HepG2 (cell line): ENCODE results near the gene CAMTA1. TPM values are rescaled to one million over a fixed set of nuclear protein-coding genes. Genes with fewer than 3 reads are reported as not detected.

Experiments
- ATAC-seq: fragments of 200-7000 bp; cut with Tn5 transposase; 3 replicates; pipeline ENCODE4 v1.9.1; 2020; ENCODE audit warnings: mild to moderate bottlenecking, moderate library complexity
- BruUV-seq: library from RNA; stranded (reverse); fragments of 400-500 nt; replicated peaks from 2 replicates; lab custom pipeline; 2021; lab: Mats Ljungman, UMichigan
- CTCF ChIA-PET: fragments of 300-600 bp; formaldehyde crosslinking; extraction: SDS; loops from one replicate; lab custom pipeline; 2021; ENCODE audit warnings: low total read pairs, inconsistent platforms, low intra/inter-chr PET ratio; lab: Yijun Ruan, JAX
- POLR2A ChIA-PET: fragments of 350-600 bp; sonication (Branson Sonifier 250); formaldehyde crosslinking; loops from one replicate; lab custom pipeline; 2020; ENCODE audit warnings: antibody characterized with exemption, inconsistent platforms; lab: Yijun Ruan, JAX
- DNase-seq: peaks from one replicate; pipeline ENCODE4 v3.0.0-alpha.2; 2015; ENCODE audit warnings: low spot score
- FAIRE-seq: peaks from 3 replicates; lab custom pipeline; 2011; peaks lifted over from hg19 to GRCh38; lab: Jason Lieb, UNC
- H2AFZ ChIP-seq: one replicate; pipeline ENCODE4 v1.6.1; 2011; ENCODE audit warnings: low read length, inconsistent platforms
- H3K27ac ChIP-seq: fragments of 300-600 bp; 3 replicates; pipeline ENCODE4 v1.8.0; 2011; ENCODE audit warnings: mixed run types, mild to moderate bottlenecking, mixed read lengths, low read length, inconsistent platforms; ENCODE audit not compliant: insufficient read depth; ENCODE audit errors: extremely low read length
- H3K27me3 ChIP-seq, 2 experiments: fragments of 200-600 bp in 1 of 2; 2 replicates in 1 of 2; 3 replicates in 1 of 2; pipeline versions ENCODE4 v1.6.0 to v1.8.0; 2011; ENCODE audit warnings: low read length in 2 of 2, mild to moderate bottlenecking in 2 of 2, moderate library complexity in 2 of 2, inconsistent platforms in 1 of 2; ENCODE audit not compliant: insufficient read depth in 2 of 2, control insufficient read depth in 1 of 2
- H3K36me3 ChIP-seq, 2 experiments: fragments of 200-600 bp in 1 of 2; replicated peaks in 1 of 2; 2 replicates in 1 of 2; 3 replicates in 1 of 2; pipeline versions ENCODE4 v1.5.1 to v1.8.0; 2011; ENCODE audit warnings: low read length in 2 of 2, inconsistent platforms in 1 of 2; ENCODE audit not compliant: insufficient read depth in 2 of 2, control insufficient read depth in 1 of 2
- H3K4me1 ChIP-seq: 2 replicates; pipeline ENCODE4 v1.5.1; 2012; ENCODE audit warnings: low read length, inconsistent platforms; ENCODE audit not compliant: insufficient read depth
- H3K4me2 ChIP-seq: 2 replicates; pipeline ENCODE4 v1.6.0; 2011; ENCODE audit warnings: low read depth, low read length, inconsistent platforms
- H3K4me3 ChIP-seq, 3 experiments: fragments of 200-600 bp in 1 of 3; sonication (generic), shearing (Covaris generic) in 1 of 3; replicated peaks in 1 of 3; 2 replicates each; pipeline ENCODE4 v1.5.1; 2011 to 2016; ENCODE audit warnings: low read length in 3 of 3, inconsistent platforms in 2 of 3, low read depth in 2 of 3, mild to moderate bottlenecking in 2 of 3, control low read depth in 1 of 3, mixed read lengths in 1 of 3; ENCODE audit not compliant: insufficient read depth in 1 of 3
- H3K79me2 ChIP-seq: one replicate; pipeline ENCODE4 v1.6.1; 2011; ENCODE audit warnings: low read length, inconsistent platforms; ENCODE audit not compliant: insufficient read depth
- H3K9ac ChIP-seq: 2 replicates; pipeline ENCODE4 v1.6.0; 2011; ENCODE audit warnings: mild to moderate bottlenecking, low read depth, low read length, inconsistent platforms; ENCODE audit not compliant: insufficient read depth
- H3K9me3 ChIP-seq: 2 replicates; pipeline ENCODE4 v1.5.1; 2012; ENCODE audit warnings: mild to moderate bottlenecking, low read length
- H4K20me1 ChIP-seq: 2 replicates; pipeline ENCODE4 v1.6.0; 2011; ENCODE audit warnings: inconsistent platforms, mild to moderate bottlenecking, low read length, moderate library complexity; ENCODE audit not compliant: insufficient read depth
- BCLAF1 ChIP-seq: fragments of 450-650 bp; IDR thresholded peaks from 2 replicates; pipeline ENCODE4 v1.6.1; 2017; ENCODE audit warnings: mild to moderate bottlenecking
- SALL1 ChIP-seq: sonication (generic); formaldehyde crosslinking; IDR thresholded peaks from 2 replicates; pipeline ENCODE4 v1.8.0; 2022; ENCODE audit warnings: mild to moderate bottlenecking, missing genetic modification reagents
- ZBTB2 ChIP-seq: sonication (generic); formaldehyde crosslinking; IDR thresholded peaks from 2 replicates; pipeline ENCODE4 v1.8.0; 2022; ENCODE audit warnings: low read depth, missing genetic modification reagents
- ZNF546 ChIP-seq: sonication (generic); formaldehyde crosslinking; conservative IDR thresholded peaks from 2 replicates; pipeline ENCODE4 v1.8.1; 2023; ENCODE audit warnings: mild to moderate bottlenecking, missing genetic modification reagents
- WGBS: methylation state at CpG from one replicate; pipeline ENCODE4 v1.1.6; 2017; ENCODE audit warnings: low lambda C conversion rate; 5-methylcytosine and 5-hydroxymethylcytosine counted together
- in situ Hi-C: cut with HindIII; loops from 2 replicates; pipeline ENCODE4 v1.10.0; 2017; ENCODE audit warnings: low pct_unique_long_range_greater_than_20kb; ENCODE audit not compliant: extremely low pct_ligation_motif_present
- intact Hi-C: fragments of 100-400 bp; cut with micrococcal nuclease; formaldehyde crosslinking; loops from one replicate; pipeline ENCODE4 v1.10.0; 2022; ENCODE audit not compliant: unreplicated experiment
- polyA plus RNA-seq, 8 experiments: library from polyadenylated mRNA; depleted of rRNA in 3 of 8; stranded (reverse) in 7 of 8; unstranded in 1 of 8; fragments of >200 nt; fragmentation: Illumina TruSeq in 4 of 8; extraction: Trizol in 4 of 8; gene quantifications; 2 replicates each; pipeline versions ENCODE4 v1.2.1 to v1.2.3, GENCODE V29; 2011 to 2016; ENCODE audit warnings: low read depth in 4 of 8, missing spikeins in 1 of 8, mixed read lengths in 1 of 8; ENCODE audit not compliant: insufficient read depth in 1 of 8
- total RNA-seq, 5 experiments: library from RNA; depleted of rRNA; stranded (reverse); fragments of >200 nt; fragmentation: Illumina TruSeq; extraction: Trizol; gene quantifications; 2 replicates each; pipeline ENCODE4 v1.2.3, GENCODE V29; 2016; ENCODE audit warnings: low read depth in 1 of 5

CAMTA1 gene
- total and polyA plus RNA-seq, 2 of the 13 experiments (the other 11 are each of a cell fraction or from before 2014, with no cell fraction given), result 25.0 to 36.4 TPM

- no peak for TF ChIP-seq ZBTB2 (CRISPR knock-in tag)
- TF ChIP-seq, all 625 proteins: peak for 3
Measured at GRCh38 chr1:7690496-7691182, 905.4 kb downstream of the CAMTA1 start (continued).

GRCh38 chr1:7691576-7691975 is 906.3 kb downstream of the CAMTA1 start:
- POLR2A ChIA-PET, result interaction anchor here (0.9 to 3.0 kb wide), 3 partner anchors 12 to 13 kb away, joined by 3 to 23 read pairs (median 3); no protein-coding TSS in a partner anchor
- Histone ChIP-seq H3K4me3 (no peak overlapping the region), H3K4me2 (no peak overlapping the region), H3K27me3 (peaks cover 0 to 16% of the 10 kb centered on the region in 2 experiments; a peak in 4 of 5 replicates), H3K79me2 (no peaks in the 10 kb centered on the region), H3K4me1 (peaks cover 58% of the 10 kb centered on the region), H3K9me3 (peaks cover 17% of the 10 kb centered on the region), H3K9ac (no peak overlapping the region), H4K20me1 (no peaks in the 10 kb centered on the region), H3K36me3 (no peaks in the 10 kb centered on the region), H3K27ac (no peak overlapping the region), H2AFZ (no peak overlapping the region)
- intact Hi-C loops, result no loop called here
- no TSS peak for BruUV-seq
- DNase-seq (no peak), ATAC-seq (no peak), FAIRE-seq (no peak)
- WGBS, result 63% methylated on average over 3 of the region's 3 CpGs
- no peak for TF ChIP-seq ZNF546 (CRISPR knock-in tag)
- TF ChIP-seq BCLAF1, result no peak
- no peak for TF ChIP-seq SALL1 (CRISPR knock-in tag)
- CTCF ChIA-PET, result no interaction called here
- in situ Hi-C loops, result no loop called here
